Neuronal stem cell (in vitro differentiated cells): ENCODE data around the gene TMEM198.
A peak's percentile ranks its signal among the peaks of the same experiment; 100 is the strongest.

Source experiments
- DNase-seq: peaks from one replicate; pipeline ENCODE4 v3.0.0-alpha.2; 2013; ENCODE audit warnings: low spot score
- H2AFZ ChIP-seq: one replicate; pipeline ENCODE4 v1.6.1; 2013; ENCODE audit warnings: mild to moderate bottlenecking, low read length, inconsistent platforms
- H2AK5ac ChIP-seq: 2 replicates; pipeline ENCODE4 v1.6.1; 2013; ENCODE audit warnings: low read depth, mild to moderate bottlenecking, inconsistent platforms, low read length, moderate library complexity, mixed read lengths
- H2BK120ac ChIP-seq: 2 replicates; pipeline ENCODE4 v1.6.1; 2013; ENCODE audit warnings: low read depth, mild to moderate bottlenecking, inconsistent platforms, low read length, moderate library complexity, mixed read lengths
- H2BK12ac ChIP-seq: one replicate; pipeline ENCODE4 v1.6.1; 2013; ENCODE audit warnings: low read length, inconsistent platforms
- H2BK15ac ChIP-seq: 2 replicates; pipeline ENCODE4 v1.6.1; 2013; ENCODE audit warnings: mild to moderate bottlenecking, low read length, inconsistent platforms, mixed read lengths
- H2BK5ac ChIP-seq: one replicate; pipeline ENCODE4 v1.6.1; 2013; ENCODE audit warnings: inconsistent platforms, mild to moderate bottlenecking, low read length, moderate library complexity
- H3K14ac ChIP-seq: one replicate; pipeline ENCODE4 v1.6.1; 2013; ENCODE audit warnings: low read length, inconsistent platforms
- H3K18ac ChIP-seq: 2 replicates; pipeline ENCODE4 v1.6.1; 2013; ENCODE audit warnings: low read length, inconsistent platforms
- H3K23ac ChIP-seq: 2 replicates; pipeline ENCODE4 v1.6.1; 2013; ENCODE audit warnings: low read depth, mild to moderate bottlenecking, mixed read lengths, low read length, inconsistent platforms; ENCODE audit not compliant: poor library complexity
- H3K27ac ChIP-seq: replicated peaks from 3 replicates; pipeline ENCODE4 v1.5.1; 2013; ENCODE audit warnings: low read length, inconsistent platforms
- H3K27me3 ChIP-seq, 3 experiments: 2 replicates each; pipeline ENCODE4 v1.6.1; 2013; ENCODE audit warnings: low read length in 3 of 3, mild to moderate bottlenecking in 2 of 3, inconsistent platforms in 1 of 3, low read depth in 1 of 3, mixed read lengths in 1 of 3, moderate library complexity in 1 of 3; ENCODE audit not compliant: control insufficient read depth in 3 of 3, insufficient read depth in 3 of 3
- H3K36me3 ChIP-seq, 2 donors: replicated peaks in 1 of 2; 2 replicates each; pipeline ENCODE4 v1.6.1; 2013; ENCODE audit warnings: low read length in 2 of 2; ENCODE audit not compliant: control insufficient read depth in 2 of 2, insufficient read depth in 2 of 2
- H3K4ac ChIP-seq: 2 replicates; pipeline ENCODE4 v1.6.1; 2013; ENCODE audit warnings: inconsistent platforms, mild to moderate bottlenecking, low read length, moderate library complexity
- H3K4me1 ChIP-seq, 2 donors: 1 replicate in 1 of 2; 2 replicates in 1 of 2; pipeline ENCODE4 v1.6.1; 2013; ENCODE audit warnings: low read length in 2 of 2, low read depth in 1 of 2; ENCODE audit not compliant: control insufficient read depth in 2 of 2, insufficient read depth in 1 of 2
- H3K4me2 ChIP-seq: one replicate; pipeline ENCODE4 v1.6.1; 2013; ENCODE audit warnings: mild to moderate bottlenecking, low read length, inconsistent platforms; ENCODE audit not compliant: insufficient read depth, poor library complexity, severe bottlenecking
- H3K4me3 ChIP-seq, 2 donors: 2 replicates each; pipeline ENCODE4 v1.5.1; 2013; ENCODE audit warnings: low read length in 2 of 2, mild to moderate bottlenecking in 2 of 2, inconsistent platforms in 1 of 2, moderate library complexity in 1 of 2
- H3K79me1 ChIP-seq: one replicate; pipeline ENCODE4 v1.6.1; 2013; ENCODE audit warnings: low read depth, mild to moderate bottlenecking, inconsistent platforms, low read length, moderate library complexity
- H3K9ac ChIP-seq: one replicate; pipeline ENCODE4 v1.6.1; 2013; ENCODE audit warnings: mild to moderate bottlenecking, low read depth, low read length, inconsistent platforms; ENCODE audit not compliant: poor library complexity
- H3K9me3 ChIP-seq, 2 donors: replicated peaks in 1 of 2; 2 replicates each; pipeline versions ENCODE3 to v1.6.1; 2013; ENCODE audit warnings: low read length in 2 of 2, mild to moderate bottlenecking in 2 of 2, inconsistent platforms in 1 of 2, low read depth in 1 of 2, mixed read lengths in 1 of 2, moderate library complexity in 1 of 2; ENCODE audit not compliant: control insufficient read depth in 2 of 2, insufficient read depth in 1 of 2
- H4K8ac ChIP-seq: one replicate; pipeline ENCODE4 v1.6.1; 2013; ENCODE audit warnings: low read depth, mild to moderate bottlenecking, inconsistent platforms, low read length, moderate library complexity
- H4K91ac ChIP-seq: one replicate; pipeline ENCODE4 v1.6.1; 2013; ENCODE audit warnings: low read length, low read depth, mild to moderate bottlenecking, inconsistent platforms; ENCODE audit not compliant: poor library complexity
- WGBS, 2 donors: extraction: QIAGEN DNeasy Blood & Tissue Kit; methylation state at CpG; one replicate each; pipeline ENCODE4 v1.1.7; 2013; ENCODE audit warnings: missing lambda C conversion rate in 2 of 2, mixed read lengths in 1 of 2; ENCODE audit not compliant: insufficient read length in 2 of 2, insufficient replicate concordance in 1 of 2; ENCODE audit errors: extremely low coverage in 2 of 2; 5-methylcytosine and 5-hydroxymethylcytosine counted together

The TMEM198 gene

GRCh38 chr2:219496247-219496824 lies 47.5 kb upstream of the TMEM198 start:
- H3K27me3 ChIP-seq = peaks cover 20 to 61% (median 47%) of the 10 kb centered on the region in 3 experiments
- no CpG with 5 or more reads among the region's 20 CpGs for WGBS, 2 donors

GRCh38 chr2:219496825-219497494 lies 46.9 kb upstream of the TMEM198 start:
- no peak overlapping the region for H2AK5ac ChIP-seq
- H3K4me3 ChIP-seq = no peak overlapping the region
- DNase-seq = no peak
- H2AFZ ChIP-seq = no peak overlapping the region
- peaks cover 7 to 10% of the 10 kb centered on the region in 2 donors for H3K4me1 ChIP-seq
- peaks cover 20 to 59% (median 41%) of the 10 kb centered on the region in 3 experiments for H3K27me3 ChIP-seq
- no peak overlapping the region for H3K4ac ChIP-seq
- peak overlapping the region; percentile 44 for H3K9ac ChIP-seq
- no peak overlapping the region for H4K8ac ChIP-seq
- H2BK15ac ChIP-seq = peak overlapping the region; percentile 1
- no peaks in the 10 kb centered on the region for H3K79me1 ChIP-seq
- no peaks in the 10 kb centered on the region for H3K36me3 ChIP-seq
- no peak overlapping the region for H3K27ac ChIP-seq
- no peak overlapping the region for H2BK5ac ChIP-seq
- no peak overlapping the region for H2BK120ac ChIP-seq
- peak overlapping the region; percentile 35 for H3K4me2 ChIP-seq
- no peak overlapping the region for H3K14ac ChIP-seq
- no peak overlapping the region for H2BK12ac ChIP-seq
- no CpG with 5 or more reads among the region's 61 CpGs for WGBS, 2 donors
- no peak overlapping the region for H4K91ac ChIP-seq
- H3K18ac ChIP-seq = peak overlapping the region; percentile 67
- peak overlapping the region; percentile 90 for H3K23ac ChIP-seq
- no peaks in the 10 kb centered on the region for H3K9me3 ChIP-seq

More at GRCh38 chr2:219496247-219496824, 47.5 kb upstream of the TMEM198 start:
- H3K14ac ChIP-seq = peak overlapping the region; percentile 43
- no peak overlapping the region for H3K4me3 ChIP-seq
- no peak overlapping the region for H2AFZ ChIP-seq
- DNase-seq = no peak
- no peak overlapping the region for H4K8ac ChIP-seq
- peak overlapping the region; percentile 12 for H2BK15ac ChIP-seq
- H2BK120ac ChIP-seq = no peak overlapping the region
- H3K79me1 ChIP-seq = no peaks in the 10 kb centered on the region
- no peak overlapping the region for H3K9ac ChIP-seq
- H4K91ac ChIP-seq = no peak overlapping the region
- no peak overlapping the region for H3K27ac ChIP-seq
- no peaks in the 10 kb centered on the region for H3K36me3 ChIP-seq
- peak overlapping the region; percentile 90 for H3K23ac ChIP-seq
- no peak overlapping the region for H2BK5ac ChIP-seq
- no peak overlapping the region for H2AK5ac ChIP-seq
- no peak overlapping the region for H3K4me2 ChIP-seq
- H3K4ac ChIP-seq = no peak overlapping the region
- no peak overlapping the region for H3K18ac ChIP-seq
- no peak overlapping the region for H2BK12ac ChIP-seq
- no peaks in the 10 kb centered on the region for H3K9me3 ChIP-seq
- H3K4me1 ChIP-seq = peaks cover 7 to 10% of the 10 kb centered on the region in 2 donors

- peaks cover 7 to 10% of the 10 kb centered on the region in 2 donors for H3K4me1 ChIP-seq
- H2AK5ac ChIP-seq = no peak overlapping the region
- H3K79me1 ChIP-seq = no peaks in the 10 kb centered on the region
- H2BK12ac ChIP-seq = peak overlapping the region; percentile 43
- no peak overlapping the region for H3K27ac ChIP-seq
- peaks cover 20 to 53% (median 34%) of the 10 kb centered on the region in 3 experiments for H3K27me3 ChIP-seq
- no peak for DNase-seq
- no peaks in the 10 kb centered on the region for H3K36me3 ChIP-seq
- WGBS, 2 donors = no CpG with 5 or more reads among the region's 59 CpGs
- H3K4me3 ChIP-seq = peak overlapping the region; percentile 59 to 80
- H4K91ac ChIP-seq = no peak overlapping the region
- no peak overlapping the region for H3K4ac ChIP-seq
- H3K18ac ChIP-seq = peak overlapping the region; percentile 94
- H3K14ac ChIP-seq = peak overlapping the region; percentile 86
- no peak overlapping the region for H2BK120ac ChIP-seq
- no peak overlapping the region for H2BK5ac ChIP-seq
- peak overlapping the region; percentile 92 for H3K4me2 ChIP-seq
- H2BK15ac ChIP-seq = peak overlapping the region; percentile 41
- H3K9me3 ChIP-seq = no peaks in the 10 kb centered on the region
- no peak overlapping the region for H4K8ac ChIP-seq
- H3K23ac ChIP-seq = peak overlapping the region; percentile 94
- H2AFZ ChIP-seq = peak overlapping the region; percentile 96
- peak overlapping the region; percentile 82 for H3K9ac ChIP-seq
These were observed 46.1 kb upstream of the TMEM198 start for GRCh38 chr2:219497495-219498279.
